Activated CD8-positive, alpha-beta memory T cell treated with anti-CD3 and anti-CD28 coated beads, Interleukin-2, amount 10 ng/mL, durations not matched to agents 7 days and 5 days (primary cell): ENCODE measurements around the gene FCN3. TPM values are rescaled to one million over a fixed set of nuclear protein-coding genes. Genes with fewer than 3 reads are reported as not detected.
A peak's percentile ranks its signal among the peaks of the same experiment; 100 is the strongest.

Experiments used
- ATAC-seq: fragments of 150-1000 bp; cut with Tn5 transposase; one replicate; pipeline ENCODE4 v1.10.0; 2021; ENCODE audit warnings: moderate library complexity
- CTCF ChIA-PET: fragments of 350-600 bp; sonication (Branson Sonifier 250); formaldehyde crosslinking; loops from one replicate; lab custom pipeline; 2021; ENCODE audit warnings: antibody characterized with exemption; lab: Charles Lee
- DNase-seq: peaks from one replicate; pipeline ENCODE4 v3.0.0-alpha.2; 2020
- H3K27ac Mint-ChIP-seq: one replicate; pipeline ENCODE4 v1.8.0; 2021; ENCODE audit warnings: mild to moderate bottlenecking, mixed read lengths
- H3K27me3 Mint-ChIP-seq: one replicate; pipeline ENCODE4 v1.8.0; 2021; ENCODE audit warnings: mixed read lengths
- H3K36me3 Mint-ChIP-seq: one replicate; pipeline ENCODE4 v1.8.0; 2021; ENCODE audit warnings: mild to moderate bottlenecking, mixed read lengths
- H3K4me1 Mint-ChIP-seq: one replicate; pipeline ENCODE4 v1.8.0; 2021; ENCODE audit warnings: mixed read lengths
- H3K4me3 Mint-ChIP-seq: one replicate; pipeline ENCODE4 v1.8.0; 2021; ENCODE audit warnings: mild to moderate bottlenecking, moderate library complexity, mixed read lengths
- H3K9me3 Mint-ChIP-seq: one replicate; pipeline ENCODE4 v1.8.0; 2022; ENCODE audit warnings: low read depth, mixed read lengths
- total RNA-seq, 2 experiments: library from RNA; stranded (reverse); gene quantifications; one replicate each; pipeline ENCODE4 v1.2.3, GENCODE V29; 2021

Gene FCN3
- total RNA-seq, 2 experiments from 2014 or later: not detected

- Mint-ChIP-seq H3K27me3 (peaks cover 7% of the 10 kb centered on the region), H3K4me1 (peaks cover 26% of the 10 kb centered on the region), H3K9me3 (no peaks in the 10 kb centered on the region), H3K36me3 (no peaks in the 10 kb centered on the region), H3K27ac (peak within 1 kb of the TSS; percentile 74), H3K4me3 (peak within 1 kb of the TSS; percentile 78)
- DNase-seq (peak; percentile 59), ATAC-seq (peak; percentile 58)
- CTCF ChIA-PET: interaction anchor here (0.5 to 9.1 kb wide), 31 partner anchors 10 to 557 kb away, joined by 3 to 127 read pairs (median 4); partner anchors contain the start of genes GPR3 and SYTL1
Observed at GRCh38 chr1:27366411-27367159, 8.0 kb downstream of the FCN3 start, which contains the start of gene MAP3K6. Gene MAP3K6 (minus strand): TSS chr1:27366961. CDS start chr1:27366597, 364 bp downstream.

GRCh38 chr1:27366113-27366410, 8.6 kb downstream of the FCN3 start:
- no peaks in the 10 kb centered on the region for H3K36me3 Mint-ChIP-seq
- H3K4me1 Mint-ChIP-seq: peaks cover 26% of the 10 kb centered on the region
- DNase-seq (peak; percentile 83), ATAC-seq (peak; percentile 79)
- CTCF ChIA-PET: interaction anchor here (0.6 to 9.1 kb wide), 31 partner anchors 9 to 322 kb away, joined by 3 to 127 read pairs (median 4); partner anchors contain the start of genes GPR3 and SYTL1
- peaks cover 7% of the 10 kb centered on the region for H3K27me3 Mint-ChIP-seq
- H3K4me3 Mint-ChIP-seq: peak overlapping the region; percentile 78
- H3K9me3 Mint-ChIP-seq: no peaks in the 10 kb centered on the region
- peak overlapping the region; percentile 74 for H3K27ac Mint-ChIP-seq

GRCh38 chr1:27365372-27366112, 9.1 kb downstream of the FCN3 start:
- CTCF ChIA-PET: interaction anchor here (0.6 to 9.1 kb wide), 30 partner anchors 9 to 321 kb away, joined by 3 to 127 read pairs (median 4); partner anchors contain the start of genes GPR3 and SYTL1
- DNase-seq: peak; percentile 89
- H3K27me3 Mint-ChIP-seq: peaks cover 7% of the 10 kb centered on the region
- H3K36me3 Mint-ChIP-seq: no peaks in the 10 kb centered on the region
- peaks cover 27% of the 10 kb centered on the region for H3K4me1 Mint-ChIP-seq
- H3K4me3 Mint-ChIP-seq: peak overlapping the region; percentile 78
- peak; percentile 69 for ATAC-seq
- peak overlapping the region; percentile 79 for H3K27ac Mint-ChIP-seq
- H3K9me3 Mint-ChIP-seq: no peaks in the 10 kb centered on the region

DNA sequence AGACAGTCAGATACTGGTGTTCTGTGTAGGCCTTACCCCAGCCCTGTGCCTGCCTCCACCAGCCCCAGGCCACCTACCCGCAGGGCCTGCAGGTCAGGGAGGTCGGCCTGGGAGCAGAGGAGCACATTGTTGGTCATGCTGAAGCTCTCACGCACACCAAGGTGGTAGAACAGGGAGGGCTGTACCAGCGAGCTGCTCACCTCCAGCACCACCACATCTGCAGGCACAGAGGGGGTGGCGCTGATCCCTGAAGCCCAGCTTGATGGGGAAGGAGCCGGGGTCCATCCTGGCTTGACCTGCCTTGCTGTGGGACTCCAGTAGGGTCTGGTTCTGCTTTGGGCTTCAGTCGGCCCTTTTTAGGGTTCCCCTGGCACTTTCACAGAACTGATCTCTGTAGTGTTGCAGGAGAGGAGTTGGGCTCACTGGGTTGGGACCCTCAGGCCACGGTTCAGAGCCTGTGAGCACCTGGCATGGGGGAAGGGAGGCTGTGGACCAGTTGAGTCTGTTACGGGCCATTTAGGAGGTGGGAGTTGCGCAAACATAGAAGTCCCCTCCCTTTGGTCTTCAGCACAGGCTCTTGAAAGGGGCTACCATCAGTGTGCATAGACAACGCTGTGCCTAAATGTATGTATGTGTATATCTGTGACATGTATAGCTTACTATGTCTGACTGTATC, 9.8 kb downstream of the FCN3 start:
- Mint-ChIP-seq H3K27ac (no peak overlapping the region), H3K4me3 (peak overlapping the region; percentile 78)

GRCh38 chr1:27363766-27364695, 10.6 kb downstream of the FCN3 start:
- Mint-ChIP-seq H3K27ac (no peak overlapping the region), H3K9me3 (no peaks in the 10 kb centered on the region), H3K4me1 (peaks cover 31% of the 10 kb centered on the region), H3K4me3 (no peak overlapping the region), H3K27me3 (peaks cover 11% of the 10 kb centered on the region), H3K36me3 (no peaks in the 10 kb centered on the region)
- CTCF ChIA-PET: interaction anchor here (1.1 to 9.1 kb wide), 5 partner anchors 7 to 41 kb away, joined by 3 to 127 read pairs (median 24); partner anchors contain the start of gene GPR3
- no peak for DNase-seq
- ATAC-seq: no peak

More for the DNA sequence above, 9.8 kb downstream of the FCN3 start:
- peaks cover 32% of the 10 kb centered on the region for H3K4me1 Mint-ChIP-seq
- DNase-seq: no peak
- no peaks in the 10 kb centered on the region for H3K36me3 Mint-ChIP-seq
- CTCF ChIA-PET: interaction anchor here (0.9 to 9.1 kb wide), 16 partner anchors 8 to 320 kb away, joined by 3 to 127 read pairs (median 10); partner anchors contain the start of genes GPR3 and SYTL1
- H3K27me3 Mint-ChIP-seq: peaks cover 9% of the 10 kb centered on the region
- no peak for ATAC-seq
- no peaks in the 10 kb centered on the region for H3K9me3 Mint-ChIP-seq

- Mint-ChIP-seq H3K4me1 (peaks cover 39% of the 10 kb centered on the region), H3K27ac (no peak overlapping the region), H3K9me3 (no peaks in the 10 kb centered on the region), H3K4me3 (no peak overlapping the region), H3K27me3 (peaks cover 8% of the 10 kb centered on the region), H3K36me3 (no peaks in the 10 kb centered on the region)
- ATAC-seq: no peak
- no peak for DNase-seq
- CTCF ChIA-PET: interaction anchor here (1.3 to 2.1 kb wide), 4 partner anchors 29 to 64 kb away, joined by 3 to 8 read pairs (median 5); no protein-coding TSS in a partner anchor
Observed at GRCh38 chr1:27361553-27361952, 13.1 kb downstream of the FCN3 start.

GRCh38 chr1:27361044-27361402, 13.6 kb downstream of the FCN3 start:
- Mint-ChIP-seq H3K27me3 (peaks cover 8% of the 10 kb centered on the region), H3K36me3 (no peaks in the 10 kb centered on the region), H3K4me1 (peaks cover 45% of the 10 kb centered on the region), H3K9me3 (no peaks in the 10 kb centered on the region), H3K27ac (no peak overlapping the region), H3K4me3 (peak overlapping the region; percentile 53)
- no peak for ATAC-seq
- CTCF ChIA-PET: interaction anchor here (1.3 to 2.1 kb wide), 3 partner anchors 28 to 64 kb away, joined by 3 to 8 read pairs (median 5); no protein-coding TSS in a partner anchor
- no peak for DNase-seq

GRCh38 chr1:27360159-27361043, 14.2 kb downstream of the FCN3 start:
- CTCF ChIA-PET: interaction anchor here (1.2 to 8.2 kb wide), 8 partner anchors 8 to 302 kb away, joined by 4 to 136 read pairs (median 25); partner anchors contain the start of genes CD164L2, MAP3K6 and SYTL1
- ATAC-seq: peak; percentile 32
- peaks cover 8% of the 10 kb centered on the region for H3K27me3 Mint-ChIP-seq
- no peaks in the 10 kb centered on the region for H3K36me3 Mint-ChIP-seq
- H3K4me3 Mint-ChIP-seq: peak overlapping the region; percentile 53
- no peak overlapping the region for H3K27ac Mint-ChIP-seq
- peak; percentile 60 for DNase-seq
- no peaks in the 10 kb centered on the region for H3K9me3 Mint-ChIP-seq
- peaks cover 49% of the 10 kb centered on the region for H3K4me1 Mint-ChIP-seq

DNA sequence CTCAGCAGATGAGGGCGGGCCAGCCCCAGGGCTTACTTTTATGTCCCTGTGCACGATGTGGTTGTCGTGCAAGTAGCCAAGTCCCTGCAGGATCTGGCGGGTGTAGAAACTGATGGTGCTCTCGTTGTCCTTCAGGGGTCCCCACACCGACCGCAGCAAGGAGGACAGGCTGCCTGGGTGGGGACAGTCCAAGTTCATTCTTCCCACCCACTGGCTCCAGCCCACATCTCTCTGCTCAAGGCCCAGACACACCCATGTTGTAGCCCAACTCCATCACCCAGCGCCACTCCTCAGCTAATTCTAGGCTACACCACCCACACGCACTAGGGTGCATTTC, 14.8 kb downstream of the FCN3 start:
- no peak for ATAC-seq
- peaks cover 8% of the 10 kb centered on the region for H3K27me3 Mint-ChIP-seq
- H3K36me3 Mint-ChIP-seq: no peaks in the 10 kb centered on the region
- H3K27ac Mint-ChIP-seq: no peak overlapping the region
- CTCF ChIA-PET: interaction anchor here (1.2 to 8.2 kb wide), 7 partner anchors 9 to 303 kb away, joined by 4 to 136 read pairs (median 29); partner anchors contain the start of genes CD164L2, MAP3K6 and SYTL1
- peak overlapping the region; percentile 53 for H3K4me3 Mint-ChIP-seq
- DNase-seq: no peak
- peaks cover 47% of the 10 kb centered on the region for H3K4me1 Mint-ChIP-seq
- no peaks in the 10 kb centered on the region for H3K9me3 Mint-ChIP-seq

DNA sequence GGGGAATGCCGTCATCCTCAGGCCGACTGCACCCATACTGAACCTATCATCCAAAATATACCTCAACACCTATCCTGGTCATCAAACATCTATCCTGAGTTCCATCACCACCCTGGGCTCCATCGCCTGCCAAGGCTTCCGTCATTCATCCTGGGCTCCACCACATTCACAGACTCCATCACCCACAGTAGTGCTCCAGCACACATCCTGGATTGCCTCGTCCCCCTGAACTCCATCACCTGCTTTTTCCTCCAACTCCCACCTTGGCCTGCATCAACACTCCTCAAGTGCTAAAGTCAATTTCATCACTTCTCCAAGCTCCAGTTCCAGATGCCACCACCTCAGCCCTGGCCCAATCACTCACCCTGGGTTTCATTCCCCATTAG, 15.7 kb downstream of the FCN3 start:
- H3K27ac Mint-ChIP-seq: peak overlapping the region; percentile 5
- H3K4me3 Mint-ChIP-seq: no peak overlapping the region
- no peaks in the 10 kb centered on the region for H3K36me3 Mint-ChIP-seq
- H3K27me3 Mint-ChIP-seq: peaks cover 8% of the 10 kb centered on the region
- ATAC-seq (no peak), DNase-seq (no peak)
- H3K9me3 Mint-ChIP-seq: no peaks in the 10 kb centered on the region
- peaks cover 44% of the 10 kb centered on the region for H3K4me1 Mint-ChIP-seq
- CTCF ChIA-PET: interaction anchor here (1.3 to 8.2 kb wide), 12 partner anchors 10 to 304 kb away, joined by 4 to 136 read pairs (median 25); partner anchors contain the start of genes CD164L2, MAP3K6 and SYTL1
